Liver (tissue), 9 donors: ENCODE measurements around the gene PCDH15. TPM values are rescaled to one million over a fixed set of nuclear protein-coding genes. Genes with fewer than 3 reads are reported as not detected.
"Not testable (repeated sequence)": the region's sequence is repeated elsewhere in the genome, so short reads cannot be mapped to it uniquely, and the experiment has no call there.

Experiments
- DNase-seq: peaks from one replicate; pipeline ENCODE4 v3.0.0-alpha.2; 2017; ENCODE audit warnings: low spot score
- H3K27ac ChIP-seq, 2 donors: one replicate each; pipeline ENCODE4 v1.7.0; 2013; ENCODE audit warnings: inconsistent platforms in 2 of 2, low read length in 2 of 2, control low read depth in 1 of 2, low read depth in 1 of 2, mild to moderate bottlenecking in 1 of 2
- H3K27me3 ChIP-seq, 4 donors: one replicate each; pipeline versions ENCODE4 v1.6.1 to v1.7.0; 2013; ENCODE audit warnings: low read length in 3 of 4, inconsistent platforms in 1 of 4, mild to moderate bottlenecking in 1 of 4, moderate library complexity in 1 of 4; ENCODE audit not compliant: control insufficient read depth in 4 of 4, insufficient read depth in 4 of 4
- H3K36me3 ChIP-seq, 4 donors: one replicate each; pipeline versions ENCODE4 v1.6.1 to v1.7.0; 2013; ENCODE audit warnings: low read length in 3 of 4, mild to moderate bottlenecking in 3 of 4, low read depth in 1 of 4, moderate library complexity in 1 of 4; ENCODE audit not compliant: control insufficient read depth in 4 of 4, insufficient read depth in 3 of 4
- H3K4me1 ChIP-seq, 4 donors: one replicate each; pipeline versions ENCODE4 v1.6.1 to v1.7.0; 2013; ENCODE audit warnings: low read length in 3 of 4, mild to moderate bottlenecking in 3 of 4, moderate library complexity in 1 of 4; ENCODE audit not compliant: control insufficient read depth in 4 of 4, insufficient read depth in 4 of 4
- H3K4me3 ChIP-seq, 3 donors: one replicate each; pipeline versions ENCODE4 v1.6.1 to v1.7.0; 2013; ENCODE audit warnings: low read length in 3 of 3, control low read depth in 1 of 3, low read depth in 1 of 3, mild to moderate bottlenecking in 1 of 3
- H3K9ac ChIP-seq, 2 donors: one replicate each; pipeline ENCODE4 v1.7.0; 2013; ENCODE audit warnings: low read length in 2 of 2, mild to moderate bottlenecking in 2 of 2, moderate library complexity in 2 of 2, control low read depth in 1 of 2, low read depth in 1 of 2
- H3K9me3 ChIP-seq, 4 donors: one replicate each; pipeline versions ENCODE4 v1.6.1 to v1.7.0; 2013; ENCODE audit warnings: low read length in 3 of 4; ENCODE audit not compliant: control insufficient read depth in 4 of 4
- ATF3 ChIP-seq: IDR thresholded peaks from 2 replicates; pipeline ENCODE4 v1.6.1; 2016; ENCODE audit warnings: antibody characterized with exemption
- EGR1 ChIP-seq, 2 donors: IDR thresholded peaks; 2 replicates each; pipeline ENCODE4 v1.6.1; 2016 to 2018; ENCODE audit warnings: antibody characterized with exemption in 2 of 2, low read depth in 2 of 2
- FOXA1 ChIP-seq: IDR thresholded peaks from 2 replicates; pipeline ENCODE4 v1.6.1; 2016; ENCODE audit warnings: antibody characterized with exemption
- FOXA2 ChIP-seq: IDR thresholded peaks from 2 replicates; pipeline ENCODE4 v1.6.1; 2016; ENCODE audit warnings: antibody characterized with exemption
- GABPA ChIP-seq, 2 donors: IDR thresholded peaks in 1 of 2; conservative IDR thresholded peaks in 1 of 2; 2 replicates each; pipeline ENCODE4 v1.6.1; 2016; ENCODE audit warnings: antibody characterized with exemption in 2 of 2, mild to moderate bottlenecking in 1 of 2, moderate library complexity in 1 of 2
- HNF4A ChIP-seq, 2 donors: conservative IDR thresholded peaks; 2 replicates each; pipeline ENCODE4 v1.6.1; 2016; ENCODE audit warnings: antibody characterized with exemption in 2 of 2, mild to moderate bottlenecking in 2 of 2
- HNF4G ChIP-seq: IDR thresholded peaks from 2 replicates; pipeline ENCODE4 v1.6.1; 2016; ENCODE audit warnings: antibody characterized with exemption
- NR2F2 ChIP-seq: IDR thresholded peaks from 2 replicates; pipeline ENCODE4 v1.6.1; 2016; ENCODE audit warnings: antibody characterized with exemption
- RAD21 ChIP-seq, 2 donors: IDR thresholded peaks; 2 replicates each; pipeline ENCODE4 v1.6.1; 2016; ENCODE audit warnings: antibody characterized with exemption in 2 of 2, mild to moderate bottlenecking in 2 of 2
- RXRA ChIP-seq, 2 donors: IDR thresholded peaks; 2 replicates each; pipeline ENCODE4 v1.6.1; 2017 to 2018; ENCODE audit warnings: antibody characterized with exemption in 2 of 2, mild to moderate bottlenecking in 1 of 2
- TAF1 ChIP-seq: conservative IDR thresholded peaks from 2 replicates; pipeline ENCODE4 v1.6.1; 2016; ENCODE audit warnings: antibody characterized with exemption, mild to moderate bottlenecking
- YY1 ChIP-seq: IDR thresholded peaks from 2 replicates; pipeline ENCODE4 v1.6.1; 2016; ENCODE audit warnings: antibody characterized with exemption, mild to moderate bottlenecking
- ZBTB33 ChIP-seq: IDR thresholded peaks from 2 replicates; pipeline ENCODE4 v1.6.1; 2016; ENCODE audit warnings: antibody characterized with exemption
- WGBS: extraction: QIAGEN DNeasy Blood & Tissue Kit; methylation state at CpG from one replicate; pipeline ENCODE4 v1.1.7; 2013; 5-methylcytosine and 5-hydroxymethylcytosine counted together
- polyA plus RNA-seq, 2 donors: library from polyadenylated mRNA; stranded (reverse) in 1 of 2; unstranded in 1 of 2; fragments of 200-250 nt in 1 of 2; fragments of >200 nt in 1 of 2; fragmentation: Nextera tagmentation in 1 of 2; extraction: Ambion mirVana in 1 of 2; gene quantifications; one replicate each; pipeline versions ENCODE4 v1.2.1 to v1.2.3, GENCODE V29; 2013 to 2015
- total RNA-seq, 2 donors: library from RNA; depleted of rRNA; stranded (reverse); fragments of >200 nt; gene quantifications; one replicate each; pipeline ENCODE4 v1.2.3, GENCODE V29; 2014
- TF ChIP-seq, protein P1 (sequence below): IDR thresholded peaks from 2 replicates; pipeline ENCODE4 v1.6.1; 2016; ENCODE audit warnings: antibody characterized with exemption, mild to moderate bottlenecking
- TF ChIP-seq, protein P2 (sequence below): IDR thresholded peaks from 2 replicates; pipeline ENCODE4 v1.6.1; 2016; ENCODE audit warnings: antibody characterized with exemption
- TF ChIP-seq, protein P3 (sequence below): fragments of 150-350 bp; IDR thresholded peaks from 2 replicates; pipeline ENCODE4 v1.5.1; 2017; ENCODE audit warnings: improper control_type of control experiment, low read depth, low read length; ENCODE audit not compliant: missing input control
- donor health status: healthy.
- donor health status: healthy.
- donor health status: healthy.
- donor health status: healthy.
- donor health status: healthy.

Gene PCDH15
- total and polyA plus RNA-seq, 4 donors: 0.05 TPM; not detected in 3

DNA sequence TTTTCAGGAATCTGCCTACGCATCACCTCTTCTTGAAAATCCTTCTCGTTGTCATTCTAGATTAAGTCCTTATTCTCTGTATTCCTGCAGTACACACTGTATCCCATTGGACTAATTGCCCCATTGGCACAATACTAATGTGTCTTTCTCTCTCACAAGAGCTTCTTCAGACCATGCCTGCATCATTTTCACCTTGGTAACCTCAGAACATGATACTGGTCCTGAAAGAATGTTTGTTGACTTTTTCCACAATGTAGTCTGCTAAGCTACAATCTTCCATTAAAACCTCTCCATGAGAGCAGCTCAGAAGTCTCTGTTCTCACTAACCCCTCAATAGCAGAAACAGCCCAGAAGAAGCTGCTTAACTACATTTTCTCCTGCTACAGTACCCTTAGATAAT, 270.7 kb downstream of the PCDH15 start:
- WGBS: 87% methylated on average over 2 of the region's 2 CpGs
- TF ChIP-seq ZBTB33 (no peak), RAD21 (IDR thresholded peaks at IDR 0.05) (no peak), HNF4A (conservative IDR thresholded peaks at IDR 0.05) (no peak), TAF1 (no peak), YY1 (no peak), HNF4G (no peak), GABPA (IDR thresholded peaks at IDR 0.05 in 1 of 2, conservative IDR thresholded peaks at IDR 0.05 in 1 of 2) (no peak), FOXA1 (no peak), NR2F2 (no peak), FOXA2 (no peak), ATF3 (no peak), RXRA (IDR thresholded peaks at IDR 0.05) (no peak)
- TF ChIP-seq, protein P1, sequence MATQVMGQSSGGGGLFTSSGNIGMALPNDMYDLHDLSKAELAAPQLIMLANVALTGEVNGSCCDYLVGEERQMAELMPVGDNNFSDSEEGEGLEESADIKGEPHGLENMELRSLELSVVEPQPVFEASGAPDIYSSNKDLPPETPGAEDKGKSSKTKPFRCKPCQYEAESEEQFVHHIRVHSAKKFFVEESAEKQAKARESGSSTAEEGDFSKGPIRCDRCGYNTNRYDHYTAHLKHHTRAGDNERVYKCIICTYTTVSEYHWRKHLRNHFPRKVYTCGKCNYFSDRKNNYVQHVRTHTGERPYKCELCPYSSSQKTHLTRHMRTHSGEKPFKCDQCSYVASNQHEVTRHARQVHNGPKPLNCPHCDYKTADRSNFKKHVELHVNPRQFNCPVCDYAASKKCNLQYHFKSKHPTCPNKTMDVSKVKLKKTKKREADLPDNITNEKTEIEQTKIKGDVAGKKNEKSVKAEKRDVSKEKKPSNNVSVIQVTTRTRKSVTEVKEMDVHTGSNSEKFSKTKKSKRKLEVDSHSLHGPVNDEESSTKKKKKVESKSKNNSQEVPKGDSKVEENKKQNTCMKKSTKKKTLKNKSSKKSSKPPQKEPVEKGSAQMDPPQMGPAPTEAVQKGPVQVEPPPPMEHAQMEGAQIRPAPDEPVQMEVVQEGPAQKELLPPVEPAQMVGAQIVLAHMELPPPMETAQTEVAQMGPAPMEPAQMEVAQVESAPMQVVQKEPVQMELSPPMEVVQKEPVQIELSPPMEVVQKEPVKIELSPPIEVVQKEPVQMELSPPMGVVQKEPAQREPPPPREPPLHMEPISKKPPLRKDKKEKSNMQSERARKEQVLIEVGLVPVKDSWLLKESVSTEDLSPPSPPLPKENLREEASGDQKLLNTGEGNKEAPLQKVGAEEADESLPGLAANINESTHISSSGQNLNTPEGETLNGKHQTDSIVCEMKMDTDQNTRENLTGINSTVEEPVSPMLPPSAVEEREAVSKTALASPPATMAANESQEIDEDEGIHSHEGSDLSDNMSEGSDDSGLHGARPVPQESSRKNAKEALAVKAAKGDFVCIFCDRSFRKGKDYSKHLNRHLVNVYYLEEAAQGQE: no peak
- TF ChIP-seq, protein P2, sequence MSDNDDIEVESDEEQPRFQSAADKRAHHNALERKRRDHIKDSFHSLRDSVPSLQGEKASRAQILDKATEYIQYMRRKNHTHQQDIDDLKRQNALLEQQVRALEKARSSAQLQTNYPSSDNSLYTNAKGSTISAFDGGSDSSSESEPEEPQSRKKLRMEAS: no peak
- TF ChIP-seq, protein P3, sequence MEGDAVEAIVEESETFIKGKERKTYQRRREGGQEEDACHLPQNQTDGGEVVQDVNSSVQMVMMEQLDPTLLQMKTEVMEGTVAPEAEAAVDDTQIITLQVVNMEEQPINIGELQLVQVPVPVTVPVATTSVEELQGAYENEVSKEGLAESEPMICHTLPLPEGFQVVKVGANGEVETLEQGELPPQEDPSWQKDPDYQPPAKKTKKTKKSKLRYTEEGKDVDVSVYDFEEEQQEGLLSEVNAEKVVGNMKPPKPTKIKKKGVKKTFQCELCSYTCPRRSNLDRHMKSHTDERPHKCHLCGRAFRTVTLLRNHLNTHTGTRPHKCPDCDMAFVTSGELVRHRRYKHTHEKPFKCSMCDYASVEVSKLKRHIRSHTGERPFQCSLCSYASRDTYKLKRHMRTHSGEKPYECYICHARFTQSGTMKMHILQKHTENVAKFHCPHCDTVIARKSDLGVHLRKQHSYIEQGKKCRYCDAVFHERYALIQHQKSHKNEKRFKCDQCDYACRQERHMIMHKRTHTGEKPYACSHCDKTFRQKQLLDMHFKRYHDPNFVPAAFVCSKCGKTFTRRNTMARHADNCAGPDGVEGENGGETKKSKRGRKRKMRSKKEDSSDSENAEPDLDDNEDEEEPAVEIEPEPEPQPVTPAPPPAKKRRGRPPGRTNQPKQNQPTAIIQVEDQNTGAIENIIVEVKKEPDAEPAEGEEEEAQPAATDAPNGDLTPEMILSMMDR: no peak

GRCh38 chr10:54525816-54526215, 275.2 kb downstream of the PCDH15 start:
- no peaks in the 10 kb centered on the region for H3K27me3 ChIP-seq
- H3K9me3 ChIP-seq: no peaks in the 10 kb centered on the region
- H3K36me3 ChIP-seq: no peaks in the 10 kb centered on the region
- H3K27ac ChIP-seq: no peak overlapping the region
- H3K9ac ChIP-seq: no peak overlapping the region
- no peak for DNase-seq
- no peaks in the 10 kb centered on the region for H3K4me1 ChIP-seq
- WGBS: 48% methylated on average over 1 of the region's 1 CpG
- TF ChIP-seq ATF3: no peak
- no peak for TF ChIP-seq ZBTB33
- no peak for TF ChIP-seq GABPA (IDR thresholded peaks at IDR 0.05 in 1 of 2, conservative IDR thresholded peaks at IDR 0.05 in 1 of 2)
- no peak for TF ChIP-seq FOXA1
- TF ChIP-seq EGR1 (IDR thresholded peaks at IDR 0.05; ENCODE audit: low read depth in 2 of 2): no peak
- TF ChIP-seq FOXA2: no peak
- no peak for TF ChIP-seq HNF4G
- H3K4me3 ChIP-seq: no peak overlapping the region

More for the DNA sequence above, 270.7 kb downstream of the PCDH15 start:
- no peaks in the 10 kb centered on the region for H3K9me3 ChIP-seq
- no peak for DNase-seq
- H3K27ac ChIP-seq: no peak overlapping the region
- H3K9ac ChIP-seq: no peak overlapping the region
- H3K4me1 ChIP-seq: no peaks in the 10 kb centered on the region
- no peaks in the 10 kb centered on the region for H3K27me3 ChIP-seq
- no peak overlapping the region for H3K4me3 ChIP-seq
- no peaks in the 10 kb centered on the region for H3K36me3 ChIP-seq

DNA sequence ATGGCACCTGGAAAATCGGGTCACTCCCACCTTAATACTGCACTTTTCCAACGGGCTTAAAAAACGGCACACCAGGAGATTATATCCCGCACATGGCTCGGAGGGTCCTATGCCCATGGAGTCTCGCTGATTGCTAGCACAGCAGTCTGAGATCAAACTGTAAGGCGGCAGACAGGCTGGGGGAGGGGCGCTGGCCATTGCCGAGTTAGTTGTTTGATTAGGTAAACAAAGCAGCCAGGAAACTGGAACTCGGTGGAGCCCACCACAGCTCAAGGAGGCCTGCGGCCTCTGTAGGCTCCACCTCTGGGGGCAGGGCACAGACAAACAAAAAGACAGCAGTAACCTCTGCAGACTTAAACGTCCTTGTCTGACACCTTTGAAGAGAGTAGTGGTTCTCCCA, 285.8 kb downstream of the PCDH15 start:
- not testable (repeated sequence) for H3K4me3 ChIP-seq, H3K9ac ChIP-seq, H3K27ac ChIP-seq, DNase-seq, H3K27me3 ChIP-seq, H3K9me3 ChIP-seq, H3K36me3 ChIP-seq, H3K4me1 ChIP-seq
- 81% methylated on average over 12 of the region's 12 CpGs for WGBS
